Activated gamma-delta T cell treated with Interleukin-2 at 50 U/mL for 16 hours (primary cell): ENCODE data around the gene TOP3A.

Source experiments
- DNase-seq: peaks from one replicate; pipeline ENCODE4 v3.0.0-alpha.2; 2020

Gene TOP3A

GRCh38 chr17:18270046-18270931 is 44.5 kb downstream of the TOP3A start:
- no peak for DNase-seq

GRCh38 chr17:18267927-18268711 is 46.7 kb downstream of the TOP3A start:
- DNase-seq: no peak

GRCh38 chr17:18267366-18267765 is 47.4 kb downstream of the TOP3A start:
- peak; percentile 26 for DNase-seq

GRCh38 chr17:18263885-18264682 is 50.7 kb downstream of the TOP3A start:
- DNase-seq: no peak

GRCh38 chr17:18262641-18263040 is 52.2 kb downstream of the TOP3A start:
- no peak for DNase-seq

GRCh38 chr17:18262111-18262510 is 52.7 kb downstream of the TOP3A start:
- no peak for DNase-seq

- no peak for DNase-seq
Measured at GRCh38 chr17:18261659-18262058, 53.1 kb downstream of the TOP3A start.

- DNase-seq: peak; percentile 29
Measured at GRCh38 chr17:18261146-18261515, 53.7 kb downstream of the TOP3A start.

- DNase-seq: peak; percentile 91
Measured at GRCh38 chr17:18260332-18261145, 54.3 kb downstream of the TOP3A start, which contains the start of gene MIEF2. MIEF2 (plus strand) TSS chr17:18260662; CDS start chr17:18262721, 2,059 bp downstream.

GRCh38 chr17:18259621-18260331 is 55.0 kb downstream of the TOP3A start:
- DNase-seq: no peak

GRCh38 chr17:18258356-18259038 is 56.3 kb downstream of the TOP3A start, which contains the start of gene FLII:
FLII (minus strand) TSS chr17:18258738; CDS start chr17:18258690, 48 bp downstream.
- peak; percentile 47 for DNase-seq

- peak; percentile 36 for DNase-seq
Measured at GRCh38 chr17:18257982-18258355, 56.8 kb downstream of the TOP3A start.

- DNase-seq: no peak
Measured at GRCh38 chr17:18257268-18257981, 57.4 kb downstream of the TOP3A start.

GRCh38 chr17:18256776-18257175 is 58.0 kb downstream of the TOP3A start:
- no peak for DNase-seq

- no peak for DNase-seq
Measured at GRCh38 chr17:18256351-18256750, 58.4 kb downstream of the TOP3A start.

GRCh38 chr17:18254888-18255649 is 59.7 kb downstream of the TOP3A start:
- DNase-seq: no peak

- DNase-seq: no peak
Measured at GRCh38 chr17:18253947-18254821, 60.6 kb downstream of the TOP3A start.

GRCh38 chr17:18253187-18253884 is 61.5 kb downstream of the TOP3A start:
- DNase-seq: no peak
